ENCODE measurements around the gene EXOC2.
"Not testable (repeated sequence)": the region's sequence is repeated elsewhere in the genome, so short reads cannot be mapped to it uniquely, and the experiment has no call there.

Gene EXOC2

DNA sequence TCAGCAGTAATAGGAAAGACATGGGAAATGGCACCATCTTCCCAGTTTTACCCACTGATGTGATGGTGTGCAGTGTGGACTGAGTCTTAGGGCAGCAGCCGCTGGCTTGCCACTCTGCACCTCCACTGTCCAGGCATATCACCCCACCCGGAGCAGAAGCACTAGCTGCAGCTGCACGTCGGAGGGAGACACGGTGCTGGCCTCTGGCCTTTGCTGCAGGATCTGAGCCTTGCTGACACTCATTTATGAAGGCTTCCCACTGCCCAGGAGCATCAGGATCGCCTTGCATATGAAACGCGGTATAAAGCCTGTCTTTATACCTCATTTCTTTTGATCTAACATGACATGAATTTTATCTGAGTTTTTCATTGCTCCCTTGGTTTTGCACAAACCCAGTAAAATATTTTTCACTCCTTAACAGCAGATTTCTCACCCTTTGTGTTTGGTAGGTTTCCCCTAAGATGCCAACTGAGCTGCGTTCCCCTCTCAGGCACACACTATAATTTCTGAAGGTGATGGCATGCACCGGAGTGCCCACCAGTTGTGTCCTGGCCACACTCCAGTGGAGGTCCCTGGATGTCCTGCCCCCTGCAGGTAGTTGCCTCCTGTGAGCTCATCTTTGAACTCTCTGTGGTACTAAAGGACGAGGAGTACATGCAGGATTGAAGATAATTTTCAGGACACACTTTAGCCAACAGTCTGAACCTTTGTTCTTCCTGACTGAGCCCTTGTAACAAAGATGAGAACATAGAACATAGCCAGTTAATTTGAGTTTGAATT, 9.0 kb upstream of the EXOC2 start:
- no peak for TF ChIP-seq POLR2A (IDR thresholded peaks at IDR 0.05; ENCODE audit: extremely low read depth, insufficient read length)
- TF ChIP-seq, protein P1, sequence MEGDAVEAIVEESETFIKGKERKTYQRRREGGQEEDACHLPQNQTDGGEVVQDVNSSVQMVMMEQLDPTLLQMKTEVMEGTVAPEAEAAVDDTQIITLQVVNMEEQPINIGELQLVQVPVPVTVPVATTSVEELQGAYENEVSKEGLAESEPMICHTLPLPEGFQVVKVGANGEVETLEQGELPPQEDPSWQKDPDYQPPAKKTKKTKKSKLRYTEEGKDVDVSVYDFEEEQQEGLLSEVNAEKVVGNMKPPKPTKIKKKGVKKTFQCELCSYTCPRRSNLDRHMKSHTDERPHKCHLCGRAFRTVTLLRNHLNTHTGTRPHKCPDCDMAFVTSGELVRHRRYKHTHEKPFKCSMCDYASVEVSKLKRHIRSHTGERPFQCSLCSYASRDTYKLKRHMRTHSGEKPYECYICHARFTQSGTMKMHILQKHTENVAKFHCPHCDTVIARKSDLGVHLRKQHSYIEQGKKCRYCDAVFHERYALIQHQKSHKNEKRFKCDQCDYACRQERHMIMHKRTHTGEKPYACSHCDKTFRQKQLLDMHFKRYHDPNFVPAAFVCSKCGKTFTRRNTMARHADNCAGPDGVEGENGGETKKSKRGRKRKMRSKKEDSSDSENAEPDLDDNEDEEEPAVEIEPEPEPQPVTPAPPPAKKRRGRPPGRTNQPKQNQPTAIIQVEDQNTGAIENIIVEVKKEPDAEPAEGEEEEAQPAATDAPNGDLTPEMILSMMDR (IDR thresholded peaks at IDR 0.05; ENCODE audit: low read depth, low read length) = peak; percentile 28
- DNase-seq (ENCODE audit: low read depth) = no peak
- no peak overlapping the region for H3K4me3 ChIP-seq (ENCODE audit: low read depth, low read length)

DNA sequence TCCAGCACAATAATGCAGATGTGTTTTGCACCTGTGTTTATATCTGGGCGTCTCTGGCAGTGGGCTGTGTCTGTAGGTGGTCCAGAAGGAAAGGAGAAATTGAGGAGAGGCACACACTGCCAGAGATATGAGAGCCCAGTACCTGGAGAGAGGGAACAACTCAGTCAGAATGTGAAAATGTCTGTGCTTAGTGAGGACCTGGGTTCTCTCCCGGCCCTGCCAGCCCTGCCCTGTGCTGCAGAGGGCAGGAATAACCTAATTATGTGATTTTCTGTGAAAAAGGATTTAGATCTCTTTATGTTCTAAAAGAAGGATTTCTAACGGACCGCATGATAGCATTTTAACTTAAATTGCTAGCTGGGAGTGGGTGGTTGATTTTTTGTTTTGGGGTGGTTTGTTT, 8.3 kb upstream of the EXOC2 start:
- H3K4me3 ChIP-seq (ENCODE audit: low read depth, low read length) = no peak overlapping the region
- TF ChIP-seq, protein P2, sequence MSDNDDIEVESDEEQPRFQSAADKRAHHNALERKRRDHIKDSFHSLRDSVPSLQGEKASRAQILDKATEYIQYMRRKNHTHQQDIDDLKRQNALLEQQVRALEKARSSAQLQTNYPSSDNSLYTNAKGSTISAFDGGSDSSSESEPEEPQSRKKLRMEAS (IDR thresholded peaks at IDR 0.05; ENCODE audit: low read depth, low read length) = no peak
- TF ChIP-seq POLR2A (IDR thresholded peaks at IDR 0.05; ENCODE audit: extremely low read depth, insufficient read length) = no peak
- TF ChIP-seq, protein P1 (IDR thresholded peaks at IDR 0.05; ENCODE audit: low read depth, low read length) = no peak
- TF ChIP-seq MYC (IDR thresholded peaks at IDR 0.05; ENCODE audit: low read depth, low read length) = no peak
- no peak for DNase-seq (ENCODE audit: low read depth)

DNA sequence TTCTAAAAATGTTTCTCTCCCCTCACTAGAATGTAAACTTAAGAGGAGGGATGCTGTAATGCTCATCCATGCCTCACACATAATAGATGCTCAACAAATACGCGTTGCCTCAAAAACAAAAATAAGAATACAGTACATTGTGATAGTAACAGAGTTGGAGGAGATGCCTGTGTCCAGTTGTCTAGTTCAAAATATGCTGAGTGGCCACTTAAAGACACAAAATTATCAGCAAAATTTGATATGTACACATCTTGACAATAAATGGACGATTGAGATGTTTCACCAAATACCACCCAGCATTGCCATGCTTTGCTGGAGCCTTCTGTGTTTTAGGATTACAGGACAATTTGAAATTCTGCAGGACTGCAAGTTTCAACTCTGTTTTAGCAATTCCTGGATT, 7.6 kb upstream of the EXOC2 start:
- H3K4me3 ChIP-seq (ENCODE audit: low read depth, low read length) = no peak overlapping the region
- TF ChIP-seq, protein P1 (IDR thresholded peaks at IDR 0.05; ENCODE audit: low read depth, low read length) = no peak
- TF ChIP-seq MYC (IDR thresholded peaks at IDR 0.05; ENCODE audit: low read depth, low read length) (no peak), POLR2A (IDR thresholded peaks at IDR 0.05; ENCODE audit: extremely low read depth, insufficient read length) (no peak)
- TF ChIP-seq, protein P2 (IDR thresholded peaks at IDR 0.05; ENCODE audit: low read depth, low read length) = no peak
- no peak for DNase-seq (ENCODE audit: low read depth)

DNA sequence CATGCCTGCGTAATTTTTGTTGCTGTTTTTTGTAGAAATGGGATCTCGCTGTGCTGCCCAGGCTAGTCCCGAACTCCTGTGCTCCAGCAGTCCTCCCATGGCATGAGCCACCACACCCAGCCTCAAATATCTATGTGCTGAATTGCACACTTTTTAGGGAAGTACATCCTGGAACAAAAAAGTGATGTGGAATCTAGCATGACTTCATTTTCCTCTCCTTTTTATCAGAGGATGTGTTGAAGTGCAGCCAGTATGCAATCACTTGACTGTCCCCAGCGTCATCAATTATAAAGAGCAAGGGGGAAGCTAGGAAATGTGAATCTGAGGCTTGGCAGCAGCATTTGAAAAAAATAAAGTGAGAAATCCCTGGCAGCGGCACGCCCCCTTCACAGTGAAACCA, 6.4 kb upstream of the EXOC2 start:
- H3K4me3 ChIP-seq (ENCODE audit: low read depth, low read length) = no peak overlapping the region
- TF ChIP-seq, protein P1 (IDR thresholded peaks at IDR 0.05; ENCODE audit: low read depth, low read length) = no peak
- no peak for TF ChIP-seq POLR2A (IDR thresholded peaks at IDR 0.05; ENCODE audit: extremely low read depth, insufficient read length)
- TF ChIP-seq, protein P2 (IDR thresholded peaks at IDR 0.05; ENCODE audit: low read depth, low read length) = no peak
- TF ChIP-seq MYC (IDR thresholded peaks at IDR 0.05; ENCODE audit: low read depth, low read length) = no peak
- no peak for DNase-seq (ENCODE audit: low read depth)

DNA sequence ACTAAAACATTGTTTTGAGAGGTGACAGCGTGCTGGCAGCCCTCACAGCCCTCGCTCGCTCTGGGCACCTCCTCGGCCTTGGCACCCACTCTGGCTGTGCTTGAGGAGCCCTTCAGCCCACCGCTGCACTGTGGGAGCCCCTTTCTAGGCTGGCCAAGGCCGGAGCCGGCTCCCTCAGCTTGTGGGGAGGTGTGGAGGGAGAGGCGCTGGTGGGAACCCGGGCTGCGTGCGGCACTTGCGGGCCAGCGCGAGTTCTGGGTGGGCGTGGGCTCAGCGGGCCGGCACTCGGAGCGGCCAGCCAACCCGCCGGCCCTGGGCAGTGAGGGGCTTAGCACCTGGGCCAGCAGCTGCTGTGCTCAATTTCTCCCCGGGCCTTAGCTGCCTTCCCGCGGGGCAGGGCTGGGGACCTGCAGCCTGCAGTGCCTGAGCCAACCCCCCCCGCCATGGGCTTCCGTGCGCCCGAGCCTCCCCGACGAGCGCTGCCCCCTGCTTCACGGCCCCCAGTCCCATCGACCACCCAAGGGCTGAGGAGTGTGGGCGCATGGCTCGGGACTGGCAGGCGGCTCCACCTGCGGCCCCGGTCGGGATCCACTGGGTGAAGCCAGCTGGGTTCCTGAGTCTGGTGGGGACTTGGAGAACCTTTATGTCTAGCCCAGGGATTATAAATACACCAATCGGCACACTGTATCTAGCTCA, 1.6 kb upstream of the EXOC2 start:
- not testable (repeated sequence) for DNase-seq (ENCODE audit: low read depth); H3K4me3 ChIP-seq (ENCODE audit: low read depth, low read length)

DNA sequence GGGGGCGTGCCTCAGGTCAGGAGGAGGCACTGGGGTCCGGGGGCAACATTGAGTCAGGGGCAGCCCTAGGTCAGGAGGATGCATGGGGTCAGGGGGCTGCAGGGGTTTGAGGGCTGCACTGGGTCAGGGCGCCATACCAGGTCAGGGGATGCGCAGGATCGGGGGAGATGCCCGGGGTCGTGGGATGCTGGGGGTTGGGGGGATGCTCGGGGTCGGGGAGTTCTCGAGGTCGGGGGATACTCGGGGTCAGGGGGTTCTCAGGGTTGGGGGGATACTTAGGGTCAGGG, 727 bp upstream of the EXOC2 start:
- no peak for TF ChIP-seq MYC (IDR thresholded peaks at IDR 0.05; ENCODE audit: low read depth, low read length)
- TF ChIP-seq, protein P1 (IDR thresholded peaks at IDR 0.05; ENCODE audit: low read depth, low read length) = no peak
- no peak for TF ChIP-seq POLR2A (IDR thresholded peaks at IDR 0.05; ENCODE audit: extremely low read depth, insufficient read length)
- TF ChIP-seq, protein P2 (IDR thresholded peaks at IDR 0.05; ENCODE audit: low read depth, low read length) = no peak
- no peak for DNase-seq (ENCODE audit: low read depth)
- H3K4me3 ChIP-seq (ENCODE audit: low read depth, low read length) = peak overlapping the region; percentile 87
